WI38 (cell line): ENCODE results near the gene PAM.
A peak's percentile ranks its signal among the peaks of the same experiment; 100 is the strongest.

Experiments
- H3K4me3 ChIP-seq: 2 replicates; pipeline ENCODE4 v1.5.1; 2011; ENCODE audit warnings: low read depth, mild to moderate bottlenecking, control low read depth, low read length
- CTCF ChIP-seq: IDR thresholded peaks from 2 replicates; pipeline ENCODE4 v1.5.1; 2012; ENCODE audit warnings: low read depth, mild to moderate bottlenecking, control low read depth, low read length

PAM gene

GRCh38 chr5:103027267-103027666 is 272.2 kb downstream of the PAM start:
- no peak for TF ChIP-seq CTCF
- H3K4me3 ChIP-seq: no peak overlapping the region

DNA sequence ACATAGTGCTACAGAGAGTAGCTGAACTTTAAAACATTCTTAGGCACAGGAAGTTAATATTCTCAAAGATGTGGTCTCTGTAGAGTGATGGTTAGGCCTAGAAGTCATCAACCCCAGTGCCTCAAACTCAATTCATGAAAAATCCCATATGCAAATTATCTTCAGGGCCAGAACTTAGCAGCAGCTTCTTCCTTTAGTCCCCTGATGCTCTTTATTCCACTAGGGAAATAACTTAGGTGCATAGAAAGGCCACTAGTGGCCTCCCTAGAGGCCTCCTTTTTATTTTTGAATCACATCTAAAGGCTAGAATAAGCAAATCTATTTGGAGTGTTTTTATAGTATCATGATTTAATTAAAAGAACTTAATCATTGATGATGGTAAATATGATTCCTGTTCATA is 276.5 kb downstream of the PAM start:
- peak; percentile 36; the same call in 1 of the 2 replicates for TF ChIP-seq CTCF

DNA sequence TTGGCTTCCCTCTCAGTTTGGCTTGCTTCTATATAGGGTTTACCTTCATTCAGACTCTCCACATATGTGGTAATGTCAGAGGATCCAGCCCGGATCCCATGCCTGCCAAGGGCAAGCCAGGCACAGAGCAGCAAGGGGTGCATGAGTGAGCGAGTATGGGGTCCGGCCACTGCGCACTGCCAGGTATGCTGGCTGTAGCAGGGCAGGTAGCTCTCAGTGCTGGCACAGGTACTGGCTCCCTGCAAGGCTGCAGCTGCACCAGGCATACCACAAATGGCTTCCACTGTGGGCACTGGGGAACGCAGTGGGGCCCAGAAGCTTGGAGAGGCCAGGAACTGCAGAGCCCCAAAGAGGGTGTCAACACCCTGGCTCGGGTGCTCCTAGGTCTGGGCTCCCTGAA is 278.6 kb downstream of the PAM start:
- no peak overlapping the region for H3K4me3 ChIP-seq
- no peak for TF ChIP-seq CTCF

More for the DNA sequence above, 276.5 kb downstream of the PAM start:
- H3K4me3 ChIP-seq: no peak overlapping the region

GRCh38 chr5:103034662-103035392 is 279.7 kb downstream of the PAM start:
- H3K4me3 ChIP-seq: no peak overlapping the region
- TF ChIP-seq CTCF: no peak

DNA sequence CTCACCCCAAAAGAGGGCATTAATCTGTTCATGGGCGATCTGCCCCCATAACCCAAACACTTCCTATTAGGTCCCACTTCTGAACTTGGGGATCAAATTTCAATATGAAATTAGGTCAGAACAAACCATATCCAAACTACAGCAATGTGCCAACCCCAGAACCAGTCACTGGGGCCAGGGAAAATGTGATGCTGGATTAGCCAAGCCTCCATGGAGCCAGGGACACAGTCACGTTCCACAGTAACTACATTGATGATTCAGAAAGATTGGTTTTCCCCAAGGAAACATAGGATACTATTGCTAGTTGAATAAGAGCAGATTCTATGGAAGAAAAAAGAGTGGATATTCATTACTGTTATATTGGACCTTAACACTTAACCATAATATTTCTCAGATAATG is 280.6 kb downstream of the PAM start:
- H3K4me3 ChIP-seq: no peak overlapping the region
- TF ChIP-seq CTCF: no peak

DNA sequence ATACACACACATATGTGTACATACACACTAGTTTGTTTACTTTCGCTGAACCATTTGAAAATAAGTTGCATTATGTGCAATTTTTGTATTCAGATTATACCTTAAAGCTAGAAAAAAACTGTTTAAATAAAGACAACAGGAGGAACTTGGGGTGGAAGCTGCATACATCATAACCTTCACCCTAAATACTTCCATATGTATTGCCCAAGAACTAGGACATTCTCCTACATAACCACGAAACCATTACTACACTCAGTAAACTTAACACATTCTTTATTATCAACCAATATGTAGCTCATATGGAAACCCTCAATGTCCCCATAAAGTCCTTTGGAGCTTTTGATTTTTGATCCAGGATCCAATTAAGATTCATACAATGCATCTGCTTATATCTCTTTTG is 281.5 kb downstream of the PAM start:
- no peak for TF ChIP-seq CTCF
- no peak overlapping the region for H3K4me3 ChIP-seq

GRCh38 chr5:103037673-103038455 is 282.8 kb downstream of the PAM start:
- no peak for TF ChIP-seq CTCF
- H3K4me3 ChIP-seq: no peak overlapping the region
